ENCODE data around the gene PNMA6E. TPM values are rescaled to one million over a fixed set of nuclear protein-coding genes. Genes with fewer than 3 reads are reported as not detected.
"Not testable (repeated sequence)": the region's sequence is repeated elsewhere in the genome, so short reads cannot be mapped to it uniquely, and the experiment has no call there.

The PNMA6E gene
- polyA plus RNA-seq, 1 donor from 2014 or later = not detected

GRCh38 chrX:153387345-153387744 lies 13.8 kb downstream of the PNMA6E start:
- Histone ChIP-seq H3K9me3 (ENCODE audit: low read length) (no peaks in the 10 kb centered on the region), H3K27me3 (ENCODE audit: insufficient read depth, low read depth, low read length) (no peaks in the 10 kb centered on the region), H3K4me2 (ENCODE audit: low read length) (no peak overlapping the region), H3K4me3 (ENCODE audit: low read length) (no peak overlapping the region), H2AFZ (ENCODE audit: low read depth, low read length) (no peak overlapping the region), H3K9me2 (ENCODE audit: insufficient read depth, low read length) (no peaks in the 10 kb centered on the region), H3K79me2 (replicated peaks; ENCODE audit: insufficient read depth, low read length) (no peaks in the 10 kb centered on the region), H4K20me1 (ENCODE audit: insufficient read depth) (no peaks in the 10 kb centered on the region), H3K9ac (ENCODE audit: low read length) (no peak overlapping the region), H3F3A (ENCODE audit: insufficient read depth, low read length, poor library complexity, severe bottlenecking) (no peaks in the 10 kb centered on the region), H3K27ac (ENCODE audit: low read length) (no peak overlapping the region), H3K36me3 (ENCODE audit: insufficient read depth, low read length) (no peaks in the 10 kb centered on the region)
- TF ChIP-seq RAD21 (conservative IDR thresholded peaks at IDR 0.05) (no peak), TAF1 (IDR thresholded peaks at IDR 0.05; ENCODE audit: low read depth) (no peak), MXI1 (conservative IDR thresholded peaks at IDR 0.05; ENCODE audit: poor library complexity, severe bottlenecking) (no peak), EZH2 (IDR thresholded peaks at IDR 0.05; ENCODE audit: borderline replicate concordance, insufficient read depth, low read length, poor library complexity, severe bottlenecking) (no peak), POLR2AphosphoS5 (IDR thresholded peaks at IDR 0.05) (no peak), SMC3 (conservative IDR thresholded peaks at IDR 0.05; ENCODE audit: poor library complexity) (no peak)
- TF ChIP-seq, protein P1, sequence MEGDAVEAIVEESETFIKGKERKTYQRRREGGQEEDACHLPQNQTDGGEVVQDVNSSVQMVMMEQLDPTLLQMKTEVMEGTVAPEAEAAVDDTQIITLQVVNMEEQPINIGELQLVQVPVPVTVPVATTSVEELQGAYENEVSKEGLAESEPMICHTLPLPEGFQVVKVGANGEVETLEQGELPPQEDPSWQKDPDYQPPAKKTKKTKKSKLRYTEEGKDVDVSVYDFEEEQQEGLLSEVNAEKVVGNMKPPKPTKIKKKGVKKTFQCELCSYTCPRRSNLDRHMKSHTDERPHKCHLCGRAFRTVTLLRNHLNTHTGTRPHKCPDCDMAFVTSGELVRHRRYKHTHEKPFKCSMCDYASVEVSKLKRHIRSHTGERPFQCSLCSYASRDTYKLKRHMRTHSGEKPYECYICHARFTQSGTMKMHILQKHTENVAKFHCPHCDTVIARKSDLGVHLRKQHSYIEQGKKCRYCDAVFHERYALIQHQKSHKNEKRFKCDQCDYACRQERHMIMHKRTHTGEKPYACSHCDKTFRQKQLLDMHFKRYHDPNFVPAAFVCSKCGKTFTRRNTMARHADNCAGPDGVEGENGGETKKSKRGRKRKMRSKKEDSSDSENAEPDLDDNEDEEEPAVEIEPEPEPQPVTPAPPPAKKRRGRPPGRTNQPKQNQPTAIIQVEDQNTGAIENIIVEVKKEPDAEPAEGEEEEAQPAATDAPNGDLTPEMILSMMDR (IDR thresholded peaks at IDR 0.05; ENCODE audit: poor library complexity, severe bottlenecking) = no peak

DNA sequence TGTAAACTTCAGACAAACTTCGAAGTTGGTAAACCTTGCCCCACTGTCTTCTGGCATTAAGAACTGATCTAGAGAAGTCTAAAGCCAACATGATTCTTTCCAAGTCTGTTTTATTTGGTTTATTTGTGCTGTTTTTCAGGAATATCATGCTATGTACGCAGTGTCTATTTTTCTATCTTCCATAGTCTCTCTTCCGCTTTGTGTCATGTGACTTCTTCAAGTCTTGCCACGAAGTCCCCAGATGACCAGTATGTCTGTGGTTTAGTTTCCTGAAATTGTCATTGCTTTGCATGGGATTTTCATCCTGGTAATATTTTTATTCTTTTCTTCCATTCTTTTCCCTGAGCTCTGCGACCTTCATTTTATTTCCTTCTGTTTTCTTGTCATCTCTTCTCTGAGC lies 15.1 kb downstream of the PNMA6E start:
- H3K4me2 ChIP-seq (ENCODE audit: low read length) = no peak overlapping the region
- TF ChIP-seq REST (IDR thresholded peaks at IDR 0.05; ENCODE audit: borderline replicate concordance) (no peak), SMC3 (conservative IDR thresholded peaks at IDR 0.05; ENCODE audit: poor library complexity) (no peak), EP300 (conservative IDR thresholded peaks at IDR 0.05; ENCODE audit: poor library complexity, severe bottlenecking) (no peak), MXI1 (conservative IDR thresholded peaks at IDR 0.05; ENCODE audit: poor library complexity, severe bottlenecking) (no peak), EZH2 (IDR thresholded peaks at IDR 0.05; ENCODE audit: borderline replicate concordance, insufficient read depth, low read length, poor library complexity, severe bottlenecking) (no peak), TAF1 (IDR thresholded peaks at IDR 0.05; ENCODE audit: low read depth) (no peak), RAD21 (conservative IDR thresholded peaks at IDR 0.05) (no peak), POLR2AphosphoS5 (IDR thresholded peaks at IDR 0.05) (no peak)
- TF ChIP-seq, protein P1 (IDR thresholded peaks at IDR 0.05; ENCODE audit: poor library complexity, severe bottlenecking) = no peak
- H3K27ac ChIP-seq (ENCODE audit: low read length) = no peak overlapping the region
- H3K9ac ChIP-seq (ENCODE audit: low read length) = no peak overlapping the region
- H3F3A ChIP-seq (ENCODE audit: insufficient read depth, low read length, poor library complexity, severe bottlenecking) = no peaks in the 10 kb centered on the region
- H3K36me3 ChIP-seq (ENCODE audit: insufficient read depth, low read length) = no peaks in the 10 kb centered on the region
- no peaks in the 10 kb centered on the region for H3K9me3 ChIP-seq (ENCODE audit: low read length)
- no peaks in the 10 kb centered on the region for H4K20me1 ChIP-seq (ENCODE audit: insufficient read depth)
- no peaks in the 10 kb centered on the region for H3K27me3 ChIP-seq (ENCODE audit: insufficient read depth, low read depth, low read length)
- no peak overlapping the region for H2AFZ ChIP-seq (ENCODE audit: low read depth, low read length)
- no peak overlapping the region for H3K4me3 ChIP-seq (ENCODE audit: low read length)
- no peaks in the 10 kb centered on the region for H3K79me2 ChIP-seq (replicated peaks; ENCODE audit: insufficient read depth, low read length)
- H3K9me2 ChIP-seq (ENCODE audit: insufficient read depth, low read length) = no peaks in the 10 kb centered on the region

DNA sequence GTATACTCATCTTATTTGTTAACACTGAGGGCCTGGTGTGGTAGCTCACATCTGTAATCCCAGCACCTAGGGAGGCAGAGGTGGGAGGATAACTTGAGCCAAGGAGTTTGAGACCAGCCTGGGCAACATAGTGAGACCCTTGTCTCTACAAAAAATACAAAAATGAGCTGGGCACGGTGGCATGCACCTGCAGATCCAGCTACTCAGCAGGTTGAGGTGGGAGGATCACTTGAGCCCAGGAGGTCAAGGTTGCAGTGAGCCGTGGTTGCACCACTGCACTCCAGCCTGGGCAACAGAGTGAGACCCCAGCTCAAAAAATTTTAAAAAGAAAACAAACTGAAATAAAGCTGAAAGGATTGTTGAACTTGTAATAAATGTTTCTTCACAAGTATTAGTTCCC lies 16.2 kb downstream of the PNMA6E start:
- H3K27ac ChIP-seq (ENCODE audit: low read length); H2AFZ ChIP-seq (ENCODE audit: low read depth, low read length); H4K20me1 ChIP-seq (ENCODE audit: insufficient read depth); H3K9ac ChIP-seq (ENCODE audit: low read length); H3K9me2 ChIP-seq (ENCODE audit: insufficient read depth, low read length); H3F3A ChIP-seq (ENCODE audit: insufficient read depth, low read length, poor library complexity, severe bottlenecking); H3K4me3 ChIP-seq (ENCODE audit: low read length); H3K9me3 ChIP-seq (ENCODE audit: low read length); H3K36me3 ChIP-seq (ENCODE audit: insufficient read depth, low read length); H3K4me2 ChIP-seq (ENCODE audit: low read length); H3K79me2 ChIP-seq (replicated peaks; ENCODE audit: insufficient read depth, low read length); H3K27me3 ChIP-seq (ENCODE audit: insufficient read depth, low read depth, low read length): not testable (repeated sequence)
